AG09309 (cell line): ENCODE measurements around the gene GRHL3.

Experiments
- DNase-seq: peaks from one replicate; pipeline ENCODE4 v3.0.0-alpha.2; 2010; ENCODE audit warnings: low read depth
- H3K4me3 ChIP-seq: 2 replicates; pipeline ENCODE4 v1.5.1; 2011; ENCODE audit warnings: mild to moderate bottlenecking, low read depth, low read length, moderate library complexity; ENCODE audit not compliant: control insufficient read depth
- TF ChIP-seq, protein P1 (sequence below): IDR thresholded peaks from 2 replicates; pipeline ENCODE4 v1.5.1; 2011; ENCODE audit warnings: mild to moderate bottlenecking, low read depth, low read length, inconsistent platforms; ENCODE audit not compliant: insufficient read depth, control insufficient read depth; ENCODE audit errors: missing control alignments

GRHL3 gene

DNA sequence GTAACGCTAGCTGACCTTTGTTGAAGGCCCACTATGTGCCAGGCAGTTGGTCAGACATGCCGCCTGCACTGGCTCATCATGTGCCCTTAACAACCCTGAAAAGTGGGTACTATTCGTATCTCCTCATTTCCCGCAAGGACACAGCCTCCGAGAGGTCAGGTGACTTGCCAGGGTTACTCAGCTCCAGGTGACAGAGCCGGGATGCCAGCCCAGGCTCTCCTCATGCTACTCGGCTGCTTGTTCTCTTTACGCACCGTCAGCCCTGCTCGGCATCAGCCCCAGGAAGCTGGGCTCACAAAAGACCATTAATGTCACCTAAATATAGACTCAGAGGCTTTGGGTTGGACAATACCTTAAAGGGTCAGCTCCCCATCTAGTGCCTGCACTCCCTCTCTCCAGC lies 29.0 kb downstream of the GRHL3 start:
- H3K4me3 ChIP-seq = no peak overlapping the region
- DNase-seq = no peak
- TF ChIP-seq, protein P1, sequence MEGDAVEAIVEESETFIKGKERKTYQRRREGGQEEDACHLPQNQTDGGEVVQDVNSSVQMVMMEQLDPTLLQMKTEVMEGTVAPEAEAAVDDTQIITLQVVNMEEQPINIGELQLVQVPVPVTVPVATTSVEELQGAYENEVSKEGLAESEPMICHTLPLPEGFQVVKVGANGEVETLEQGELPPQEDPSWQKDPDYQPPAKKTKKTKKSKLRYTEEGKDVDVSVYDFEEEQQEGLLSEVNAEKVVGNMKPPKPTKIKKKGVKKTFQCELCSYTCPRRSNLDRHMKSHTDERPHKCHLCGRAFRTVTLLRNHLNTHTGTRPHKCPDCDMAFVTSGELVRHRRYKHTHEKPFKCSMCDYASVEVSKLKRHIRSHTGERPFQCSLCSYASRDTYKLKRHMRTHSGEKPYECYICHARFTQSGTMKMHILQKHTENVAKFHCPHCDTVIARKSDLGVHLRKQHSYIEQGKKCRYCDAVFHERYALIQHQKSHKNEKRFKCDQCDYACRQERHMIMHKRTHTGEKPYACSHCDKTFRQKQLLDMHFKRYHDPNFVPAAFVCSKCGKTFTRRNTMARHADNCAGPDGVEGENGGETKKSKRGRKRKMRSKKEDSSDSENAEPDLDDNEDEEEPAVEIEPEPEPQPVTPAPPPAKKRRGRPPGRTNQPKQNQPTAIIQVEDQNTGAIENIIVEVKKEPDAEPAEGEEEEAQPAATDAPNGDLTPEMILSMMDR = no peak

DNA sequence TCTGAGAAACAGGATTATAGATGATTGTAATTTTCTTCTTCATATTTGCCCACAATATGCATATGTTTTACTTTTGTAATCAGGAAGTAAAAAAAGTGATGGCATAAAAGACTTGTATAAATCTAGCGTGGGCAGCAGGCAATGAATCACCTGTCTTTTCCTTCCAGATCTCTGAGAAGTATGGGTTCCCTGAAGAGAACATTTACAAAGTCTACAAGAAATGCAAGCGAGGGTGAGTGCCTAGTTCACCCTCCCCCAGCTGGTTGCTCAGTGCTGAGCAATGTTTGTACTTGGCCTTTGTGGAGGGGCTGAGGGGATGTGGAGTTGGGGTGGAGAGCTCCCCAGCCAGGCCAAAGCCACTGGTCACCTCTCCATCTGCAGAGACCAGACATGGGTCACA lies 30.7 kb downstream of the GRHL3 start:
- TF ChIP-seq, protein P1 = no peak

DNA sequence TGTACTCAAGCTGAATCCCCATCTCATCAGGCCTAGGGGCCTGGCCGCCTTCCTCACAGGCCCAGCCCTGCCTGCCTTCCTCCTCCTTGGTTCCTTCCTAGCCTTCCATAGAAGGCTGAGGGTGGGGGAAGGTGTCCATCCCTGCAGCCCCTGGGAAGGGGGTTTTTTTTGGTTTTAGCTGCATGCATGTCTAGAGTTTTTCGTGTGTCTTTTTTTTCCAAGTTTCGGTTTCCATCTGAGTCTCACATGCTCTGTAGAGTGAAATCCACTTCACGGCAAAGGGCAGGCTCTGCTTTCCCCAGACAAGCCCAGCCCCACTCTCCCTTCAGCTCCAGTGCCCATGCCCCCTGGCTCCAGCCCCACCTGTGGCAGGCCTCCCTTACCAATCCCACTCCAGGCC lies 32.1 kb downstream of the GRHL3 start:
- no peak overlapping the region for H3K4me3 ChIP-seq
- TF ChIP-seq, protein P1 = no peak
- DNase-seq = no peak

More for the DNA sequence above, 30.7 kb downstream of the GRHL3 start:
- DNase-seq = no peak
- no peak overlapping the region for H3K4me3 ChIP-seq

DNA sequence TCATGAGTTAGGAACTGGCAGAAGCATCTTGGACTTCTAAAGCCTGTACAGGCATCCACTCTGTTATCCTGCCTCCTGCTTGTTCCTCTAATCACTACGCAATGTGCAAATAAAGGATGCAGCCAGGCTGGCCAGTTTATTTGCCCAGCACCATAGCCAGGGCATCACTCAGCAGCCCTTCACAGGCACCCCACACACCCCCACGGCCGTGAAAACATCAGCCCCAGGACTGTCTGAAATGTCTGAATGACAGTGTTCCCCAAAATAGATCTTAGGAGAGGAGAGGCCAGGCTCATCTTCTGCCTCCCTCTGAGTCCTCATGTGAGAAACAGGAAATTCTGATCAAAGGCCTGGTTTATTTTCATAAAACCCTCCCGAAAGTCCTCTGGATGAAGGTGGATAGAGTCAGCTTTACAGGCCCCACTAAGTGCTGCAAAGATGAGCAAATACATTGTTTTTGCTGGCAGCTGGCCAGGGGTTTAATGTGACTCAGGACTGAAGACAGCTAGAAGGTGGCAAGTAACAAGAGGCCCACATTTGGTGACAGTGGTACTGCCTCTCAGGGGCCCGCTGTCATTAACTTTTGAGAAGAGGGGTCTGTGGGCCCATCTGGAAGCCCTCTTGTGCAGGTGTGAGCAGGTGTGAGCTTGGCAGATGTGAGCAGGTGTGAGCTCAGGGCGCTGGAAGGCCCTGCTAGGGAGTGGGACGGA lies 32.9 kb downstream of the GRHL3 start:
- TF ChIP-seq, protein P1 = no peak
- H3K4me3 ChIP-seq = no peak overlapping the region
- no peak for DNase-seq

DNA sequence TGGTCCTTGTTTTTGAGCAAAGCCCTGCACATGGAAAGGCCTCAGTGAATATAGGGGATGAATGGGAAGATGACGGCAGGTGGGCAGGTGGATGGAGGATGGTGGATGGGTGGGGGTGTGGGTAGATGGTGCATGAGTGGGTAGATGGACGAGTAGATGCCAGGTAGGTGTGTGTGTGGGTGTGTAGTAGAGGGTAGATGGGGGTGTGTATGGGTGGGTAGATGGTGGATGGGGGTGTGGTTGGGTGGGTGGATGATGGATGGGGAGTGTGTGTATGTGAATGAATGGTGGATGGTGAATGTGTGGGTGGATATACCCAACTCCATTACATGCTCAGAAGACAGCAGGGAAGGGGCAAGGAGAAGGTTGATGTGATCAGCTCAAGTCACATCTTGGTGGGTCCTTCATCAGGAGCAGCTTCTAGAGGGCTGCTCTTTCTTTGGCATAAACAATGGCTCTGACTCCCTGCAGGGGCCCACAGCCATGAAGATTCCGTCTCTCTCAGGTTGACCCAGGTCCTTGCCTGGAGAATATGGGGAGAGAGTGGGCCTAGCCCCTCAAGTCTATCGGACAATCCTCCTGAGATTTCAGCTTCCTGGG lies 34.2 kb downstream of the GRHL3 start:
- TF ChIP-seq, protein P1 = no peak
- H3K4me3 ChIP-seq = no peak overlapping the region
- no peak for DNase-seq

DNA sequence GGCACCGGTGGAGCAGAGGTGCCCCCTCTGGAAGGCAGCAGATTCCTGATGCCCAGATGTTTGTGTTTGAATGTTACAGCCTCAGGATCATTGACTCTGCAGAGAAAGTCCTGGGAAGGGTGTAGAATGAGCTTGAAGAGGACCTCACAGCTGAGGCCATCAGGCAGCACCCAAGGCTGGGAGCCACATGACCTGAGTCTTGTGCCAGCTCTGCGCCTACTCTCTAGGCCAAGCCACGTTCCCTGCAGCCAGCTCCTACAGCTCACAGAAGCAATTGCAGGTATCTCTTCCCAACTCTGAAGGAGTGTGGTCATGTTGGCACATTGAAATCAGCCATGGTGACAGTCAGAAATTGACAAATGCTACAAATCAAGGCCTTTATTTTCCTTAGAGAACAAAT lies 36.3 kb downstream of the GRHL3 start:
- TF ChIP-seq, protein P1 = no peak
- DNase-seq = no peak
- H3K4me3 ChIP-seq = no peak overlapping the region
